Endothelial cell of umbilical vein (primary cell): Measurements from ENCODE around the gene TPRKB. TPM values are rescaled to one million over a fixed set of nuclear protein-coding genes. Genes with fewer than 3 reads are reported as not detected.

Experiments used
- BruUV-seq: library from RNA; stranded (reverse); fragments of 400-500 nt; replicated peaks from 2 replicates; lab custom pipeline; 2021; lab: Mats Ljungman, UMichigan
- CTCF ChIA-PET: fragments of 300-600, 350-600 bp; sonication (Branson Sonifier 250); formaldehyde crosslinking; loops from one replicate; lab custom pipeline; 2021; ENCODE audit warnings: antibody characterized with exemption, inconsistent platforms; lab: Charles Lee
- POLR2A ChIA-PET: fragments of 300-600, 350-600 bp; sonication (Branson Sonifier 250); formaldehyde crosslinking; loops from one replicate; lab custom pipeline; 2021; ENCODE audit warnings: antibody characterized with exemption, inconsistent platforms; lab: Charles Lee
- DNase-seq: peaks from one replicate; pipeline ENCODE4 v3.0.0-alpha.2; 2011; ENCODE audit warnings: low read depth, low spot score
- FAIRE-seq: peaks from 2 replicates; lab custom pipeline; 2011; peaks lifted over from hg19 to GRCh38; lab: Jason Lieb, UNC
- H2AFZ ChIP-seq: 2 replicates; pipeline ENCODE4 v1.6.0; 2012; ENCODE audit warnings: low read depth, low read length, control low read depth, inconsistent platforms
- H3K27ac ChIP-seq: 2 replicates; pipeline ENCODE4 v1.5.1; 2011; ENCODE audit warnings: low read depth, mild to moderate bottlenecking, control low read depth, low read length, moderate library complexity; ENCODE audit not compliant: insufficient read depth
- H3K27me3 ChIP-seq, 2 experiments: 2 replicates each; pipeline versions ENCODE4 v1.6.0 to v1.6.1; 2011; ENCODE audit warnings: low read length in 2 of 2, mixed read lengths in 1 of 2; ENCODE audit not compliant: control insufficient read depth in 2 of 2, insufficient read depth in 2 of 2
- H3K36me3 ChIP-seq, 2 experiments: 2 replicates in 1 of 2; 3 replicates in 1 of 2; pipeline ENCODE4 v1.5.1; 2011; ENCODE audit warnings: low read length in 2 of 2, mild to moderate bottlenecking in 1 of 2, moderate library complexity in 1 of 2; ENCODE audit not compliant: control insufficient read depth in 2 of 2, insufficient read depth in 2 of 2; ENCODE audit errors: extremely low read depth in 1 of 2
- H3K4me1 ChIP-seq: 3 replicates; pipeline ENCODE4 v1.5.1; 2011; ENCODE audit warnings: mild to moderate bottlenecking, low read length; ENCODE audit not compliant: control insufficient read depth, insufficient read depth; ENCODE audit errors: extremely low read depth
- H3K4me2 ChIP-seq: 2 replicates; pipeline ENCODE4 v1.6.1; 2011; ENCODE audit warnings: low read length, control low read depth, mixed read lengths; ENCODE audit not compliant: insufficient read depth
- H3K4me3 ChIP-seq, 3 experiments: fragments of 200-600 bp in 1 of 3; sonication (generic), shearing (Covaris generic) in 1 of 3; replicated peaks in 1 of 3; 2 replicates each; pipeline ENCODE4 v1.5.1; 2011 to 2016; ENCODE audit warnings: control low read depth in 3 of 3, low read length in 3 of 3, mild to moderate bottlenecking in 2 of 3, inconsistent platforms in 1 of 3, low read depth in 1 of 3, moderate library complexity in 1 of 3; ENCODE audit not compliant: insufficient read depth in 1 of 3
- H3K79me2 ChIP-seq: 2 replicates; pipeline ENCODE4 v1.6.0; 2012; ENCODE audit warnings: low read length, inconsistent platforms; ENCODE audit not compliant: control insufficient read depth, insufficient read depth
- H3K9ac ChIP-seq: replicated peaks from 2 replicates; pipeline ENCODE3; 2011; ENCODE audit warnings: low read length, control low read depth; ENCODE audit not compliant: insufficient read depth; ENCODE audit errors: extremely low read depth
- H3K9me1 ChIP-seq: replicated peaks from 3 replicates; pipeline ENCODE4 v1.6.0; 2011; ENCODE audit warnings: mild to moderate bottlenecking, low read length; ENCODE audit not compliant: control insufficient read depth, insufficient read depth; ENCODE audit errors: extremely low read depth
- H3K9me3 ChIP-seq: replicated peaks from 2 replicates; pipeline ENCODE4 v1.5.1; 2012; ENCODE audit warnings: low read length, inconsistent platforms; ENCODE audit not compliant: control insufficient read depth, insufficient read depth
- H4K20me1 ChIP-seq: replicated peaks from 2 replicates; pipeline ENCODE3; 2011; ENCODE audit warnings: mild to moderate bottlenecking, low read length; ENCODE audit not compliant: control insufficient read depth, insufficient read depth; ENCODE audit errors: extremely low read depth
- EZH2 ChIP-seq: IDR thresholded peaks from 2 replicates; pipeline ENCODE4 v1.6.1; 2012; ENCODE audit warnings: borderline replicate concordance, low read depth, mild to moderate bottlenecking, moderate library complexity, low read length, inconsistent platforms; ENCODE audit not compliant: severe bottlenecking
- FOS ChIP-seq: IDR thresholded peaks from 2 replicates; pipeline ENCODE4 v1.6.1; 2011; ENCODE audit warnings: mild to moderate bottlenecking, low read length, moderate library complexity, borderline replicate concordance; ENCODE audit not compliant: insufficient read depth
- GATA2 ChIP-seq: IDR thresholded peaks from 2 replicates; pipeline ENCODE4 v1.7.0; 2011; ENCODE audit warnings: low read depth, mild to moderate bottlenecking, moderate library complexity, mixed read lengths, low read length; ENCODE audit not compliant: insufficient read length, insufficient read depth
- JUN ChIP-seq: IDR thresholded peaks from 2 replicates; pipeline ENCODE4 v1.6.1; 2011; ENCODE audit warnings: borderline replicate concordance, low read depth; ENCODE audit not compliant: insufficient read length, insufficient read depth
- MYC ChIP-seq: IDR thresholded peaks from one replicate; pipeline ENCODE4 v1.6.1; 2011; ENCODE audit warnings: mild to moderate bottlenecking, low read depth, low read length
- POLR2A ChIP-seq: IDR thresholded peaks from 2 replicates; pipeline ENCODE4 v1.6.1; 2012; ENCODE audit warnings: low read depth, mild to moderate bottlenecking, control low read depth, low read length
- POLR2AphosphoS5 ChIP-seq: IDR thresholded peaks from 2 replicates; pipeline ENCODE4 v1.6.1; 2012; ENCODE audit warnings: low read depth, mild to moderate bottlenecking, control low read depth, low read length, moderate library complexity; ENCODE audit not compliant: insufficient read depth
- dilution Hi-C: fragments of 300-500 bp; cut with MboI; formaldehyde crosslinking; loops from one replicate; pipeline ENCODE4 v1.15.0; 2019; ENCODE audit warnings: low sequenced_read_pairs; ENCODE audit not compliant: extremely low pct_ligation_motif_present
- intact Hi-C: fragments of 100-400 bp; cut with micrococcal nuclease; formaldehyde crosslinking; loops from one replicate; pipeline ENCODE4 v1.10.0; 2022
- polyA plus RNA-seq, 4 experiments: library from polyadenylated mRNA; depleted of rRNA in 3 of 4; stranded (reverse) in 3 of 4; unstranded in 1 of 4; fragments of >200 nt; gene quantifications; 2 replicates each; pipeline versions ENCODE4 v1.2.1 to v1.2.3, GENCODE V29; 2011 to 2012; ENCODE audit warnings: missing spikeins in 1 of 4
- total RNA-seq: library from RNA; stranded (reverse); gene quantifications from 2 replicates; pipeline ENCODE4 v1.2.3, GENCODE V29; 2021
- TF ChIP-seq, protein P1 (sequence below): IDR thresholded peaks from 2 replicates; pipeline ENCODE4 v1.6.1; 2011; ENCODE audit not compliant: insufficient read depth, insufficient read length
- TF ChIP-seq, protein P2 (sequence below), 2 donors: IDR thresholded peaks; 1 replicate in 1 of 2; 2 replicates in 1 of 2; pipeline ENCODE4 v1.5.1; 2011; ENCODE audit warnings: low read length in 2 of 2, mild to moderate bottlenecking in 2 of 2, moderate library complexity in 2 of 2, control low read depth in 1 of 2, inconsistent platforms in 1 of 2, low read depth in 1 of 2; ENCODE audit not compliant: insufficient read depth in 1 of 2; ENCODE audit errors: extremely low read depth in 1 of 2

Gene TPRKB
- total and polyA plus RNA-seq, 2 donors (not counting 3 experiments of a cell fraction or from before 2014, with no cell fraction given): 27.1 to 36.1 TPM

DNA sequence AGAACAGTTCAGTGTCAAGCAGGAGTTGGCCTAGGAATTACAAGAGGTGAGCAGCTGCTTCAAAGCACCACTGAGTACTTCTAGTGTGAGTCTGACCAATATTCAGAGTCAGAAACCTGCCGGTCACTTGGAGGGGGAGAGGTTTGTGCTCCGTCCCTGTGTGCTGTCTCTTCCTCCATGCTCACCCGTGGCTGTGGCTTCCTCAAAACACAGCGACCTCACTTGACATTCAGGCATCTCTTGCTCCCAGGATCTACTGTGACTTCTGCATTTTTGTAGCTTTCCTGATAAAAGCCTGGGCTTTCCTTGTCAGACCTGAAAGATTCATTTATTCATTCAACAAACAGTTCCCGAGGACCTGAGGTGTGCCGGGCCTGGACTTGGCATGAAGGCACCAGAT is 32.9 kb downstream of the TPRKB start:
- ChIA-PET POLR2A (no interaction called here), CTCF (no interaction called here)
- TF ChIP-seq, protein P1, sequence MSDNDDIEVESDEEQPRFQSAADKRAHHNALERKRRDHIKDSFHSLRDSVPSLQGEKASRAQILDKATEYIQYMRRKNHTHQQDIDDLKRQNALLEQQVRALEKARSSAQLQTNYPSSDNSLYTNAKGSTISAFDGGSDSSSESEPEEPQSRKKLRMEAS: no peak
- TF ChIP-seq MYC (no peak), JUN (no peak), FOS (no peak), GATA2 (no peak), EZH2 (no peak), POLR2AphosphoS5 (no peak), POLR2A (no peak)
- TF ChIP-seq, protein P2, sequence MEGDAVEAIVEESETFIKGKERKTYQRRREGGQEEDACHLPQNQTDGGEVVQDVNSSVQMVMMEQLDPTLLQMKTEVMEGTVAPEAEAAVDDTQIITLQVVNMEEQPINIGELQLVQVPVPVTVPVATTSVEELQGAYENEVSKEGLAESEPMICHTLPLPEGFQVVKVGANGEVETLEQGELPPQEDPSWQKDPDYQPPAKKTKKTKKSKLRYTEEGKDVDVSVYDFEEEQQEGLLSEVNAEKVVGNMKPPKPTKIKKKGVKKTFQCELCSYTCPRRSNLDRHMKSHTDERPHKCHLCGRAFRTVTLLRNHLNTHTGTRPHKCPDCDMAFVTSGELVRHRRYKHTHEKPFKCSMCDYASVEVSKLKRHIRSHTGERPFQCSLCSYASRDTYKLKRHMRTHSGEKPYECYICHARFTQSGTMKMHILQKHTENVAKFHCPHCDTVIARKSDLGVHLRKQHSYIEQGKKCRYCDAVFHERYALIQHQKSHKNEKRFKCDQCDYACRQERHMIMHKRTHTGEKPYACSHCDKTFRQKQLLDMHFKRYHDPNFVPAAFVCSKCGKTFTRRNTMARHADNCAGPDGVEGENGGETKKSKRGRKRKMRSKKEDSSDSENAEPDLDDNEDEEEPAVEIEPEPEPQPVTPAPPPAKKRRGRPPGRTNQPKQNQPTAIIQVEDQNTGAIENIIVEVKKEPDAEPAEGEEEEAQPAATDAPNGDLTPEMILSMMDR (IDR thresholded peaks at IDR 0.05; ENCODE audit: extremely low read depth in 1 of 2, insufficient read depth in 1 of 2, low read depth in 1 of 2, low read length in 2 of 2): no peak
- no peaks in the 10 kb centered on the region for H3K79me2 ChIP-seq
- BruUV-seq: no TSS peak
- no peak for FAIRE-seq
- H3K27me3 ChIP-seq: peaks cover 2 to 30% of the 10 kb centered on the region in 2 experiments
- H3K9me1 ChIP-seq: no peaks in the 10 kb centered on the region
- H3K4me1 ChIP-seq: peaks cover 5% of the 10 kb centered on the region
- DNase-seq: no peak
- H3K4me2 ChIP-seq: no peak overlapping the region
- H3K36me3 ChIP-seq: no peaks in the 10 kb centered on the region
- dilution Hi-C loops (no loop called here), intact Hi-C loops (no loop called here)
- no peak overlapping the region for H2AFZ ChIP-seq
- H4K20me1 ChIP-seq: no peaks in the 10 kb centered on the region
- H3K27ac ChIP-seq: no peak overlapping the region
- H3K9ac ChIP-seq: no peak overlapping the region
- H3K9me3 ChIP-seq: no peaks in the 10 kb centered on the region
- H3K4me3 ChIP-seq: no peak overlapping the region
